Measurements from ENCODE around the gene SLC1A7.

The SLC1A7 gene

DNA sequence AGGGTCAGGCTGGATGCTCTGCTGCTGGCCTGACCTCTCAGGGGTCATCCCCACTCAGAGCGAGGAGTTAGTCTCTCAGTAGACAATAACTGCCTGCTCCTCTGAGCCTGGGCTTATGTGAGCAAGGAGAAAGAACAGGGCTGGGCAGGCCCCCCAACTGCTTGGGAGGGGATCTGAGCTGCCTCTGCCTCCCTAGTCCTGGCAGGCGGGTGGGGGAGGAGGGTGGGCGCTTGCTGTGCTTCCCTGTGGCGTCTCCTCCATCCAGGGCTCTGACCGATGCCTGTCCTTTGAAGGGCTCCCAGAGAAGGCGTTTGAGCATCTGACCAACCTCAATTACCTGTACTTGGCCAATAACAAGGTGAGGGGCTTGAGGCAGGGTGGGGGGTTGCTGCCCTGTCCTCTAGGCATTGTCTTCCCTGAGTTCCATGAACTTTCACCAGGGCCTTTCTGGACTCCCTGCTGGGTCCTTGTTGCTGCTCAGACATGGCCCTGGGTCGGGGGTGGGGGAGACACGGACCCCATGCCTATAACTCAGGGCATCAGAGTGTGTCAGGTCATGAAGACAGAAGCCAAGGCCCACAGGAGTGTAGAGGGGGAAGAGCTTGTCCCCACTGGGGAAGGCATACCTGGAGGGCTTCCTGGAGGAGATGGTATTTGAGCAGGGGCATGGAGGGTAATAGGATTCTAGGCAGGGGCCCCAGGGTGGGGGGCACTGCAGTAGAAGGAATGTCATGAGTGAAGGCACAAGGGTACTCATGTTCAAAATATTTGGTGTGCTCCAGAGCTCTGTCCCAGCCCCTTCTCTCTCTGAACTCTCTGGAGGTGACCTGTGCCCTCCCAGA lies 67.9 kb downstream of the SLC1A7 start:
- no peak for DNase-seq

- peak; percentile 3 for DNase-seq
Measured at GRCh38 chr1:53073868-53074311, 68.5 kb downstream of the SLC1A7 start.

GRCh38 chr1:53073287-53073686 lies 69.2 kb downstream of the SLC1A7 start:
- no peak for DNase-seq

DNA sequence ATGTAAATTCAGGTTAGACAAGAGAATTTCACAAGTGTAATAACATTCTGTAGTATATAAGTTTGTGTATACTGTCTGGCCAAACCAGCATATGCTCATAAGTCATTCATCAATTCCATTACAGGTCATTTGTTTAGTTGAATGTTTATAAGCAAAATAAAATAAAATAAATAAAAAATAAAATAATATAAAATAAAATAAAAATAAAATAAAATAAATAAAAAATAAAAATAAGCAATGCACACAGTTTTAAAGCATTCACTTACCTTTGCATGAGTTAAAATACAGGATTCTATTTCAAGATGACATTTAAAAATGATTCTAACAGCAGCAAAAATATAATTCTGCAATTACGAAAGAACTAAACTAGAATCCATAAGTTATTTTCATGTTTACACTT lies 70.5 kb downstream of the SLC1A7 start:
- DNase-seq: no peak

- DNase-seq: no peak
Measured at GRCh38 chr1:53071167-53071865, 71.1 kb downstream of the SLC1A7 start.

GRCh38 chr1:53070621-53071020 lies 71.8 kb downstream of the SLC1A7 start:
- DNase-seq: no peak

DNA sequence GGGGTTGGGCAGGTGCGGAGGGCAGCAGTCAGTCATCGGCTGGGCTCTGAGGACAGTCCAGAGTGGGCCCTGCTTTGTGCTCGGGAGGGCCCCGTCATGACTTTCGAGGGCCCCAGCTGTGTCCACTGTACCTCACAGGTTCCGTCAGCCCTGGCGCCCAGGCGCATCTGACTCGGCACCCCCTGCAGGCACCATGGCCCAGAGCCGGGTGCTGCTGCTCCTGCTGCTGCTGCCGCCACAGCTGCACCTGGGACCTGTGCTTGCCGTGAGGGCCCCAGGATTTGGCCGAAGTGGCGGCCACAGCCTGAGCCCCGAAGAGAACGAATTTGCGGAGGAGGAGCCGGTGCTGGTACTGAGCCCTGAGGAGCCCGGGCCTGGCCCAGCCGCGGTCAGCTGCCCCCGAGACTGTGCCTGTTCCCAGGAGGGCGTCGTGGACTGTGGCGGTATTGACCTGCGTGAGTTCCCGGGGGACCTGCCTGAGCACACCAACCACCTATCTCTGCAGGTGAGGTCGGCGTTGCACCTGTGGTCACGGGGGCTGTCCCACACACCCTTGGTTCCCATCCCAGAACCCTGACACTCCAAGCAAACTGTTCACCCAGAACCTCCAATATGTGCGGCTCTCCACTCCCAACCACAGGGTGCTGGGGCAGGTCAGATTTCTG lies 72.6 kb downstream of the SLC1A7 start:
- DNase-seq: no peak

GRCh38 chr1:53069265-53069662 lies 73.2 kb downstream of the SLC1A7 start:
- no peak for DNase-seq

DNA sequence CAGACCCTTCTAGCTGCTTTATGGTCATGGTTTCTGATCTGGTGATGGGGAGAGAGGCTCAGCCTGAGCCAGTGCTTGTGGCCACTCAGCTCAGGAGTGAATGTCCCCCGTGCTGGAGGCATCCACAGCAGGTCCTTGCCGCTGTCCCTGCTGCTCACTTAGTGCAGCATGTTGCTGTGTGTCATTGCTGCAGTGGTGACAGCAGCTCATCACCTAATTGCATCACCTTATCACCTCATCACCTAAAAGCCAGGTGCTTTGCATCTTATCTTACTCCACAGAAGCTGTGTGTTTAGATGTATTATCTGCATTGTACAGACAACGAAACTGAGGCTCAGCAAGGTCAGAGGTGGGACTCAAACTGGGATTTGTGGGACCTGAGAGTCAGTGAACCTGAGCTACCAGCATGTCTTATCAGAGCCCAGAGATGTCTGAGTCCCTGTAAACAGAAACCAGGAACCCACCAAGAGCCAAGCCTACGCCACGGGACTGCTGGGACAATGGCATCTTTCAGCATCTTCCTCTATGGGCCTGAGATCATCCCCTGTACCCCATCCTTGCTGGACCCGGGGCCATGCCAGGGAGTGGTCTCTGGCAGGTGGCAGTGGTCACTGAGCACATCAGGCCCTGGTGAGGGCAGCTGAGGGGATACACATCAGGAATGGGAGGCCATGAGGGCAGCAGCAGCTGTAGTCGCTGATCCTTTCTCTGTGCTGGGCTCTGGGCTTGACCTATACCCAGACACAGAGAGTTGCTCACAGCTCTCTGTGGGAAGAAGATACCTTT lies 73.9 kb downstream of the SLC1A7 start:
- DNase-seq: no peak

- DNase-seq: no peak
Measured at GRCh38 chr1:53067886-53068285, 74.6 kb downstream of the SLC1A7 start.

DNA sequence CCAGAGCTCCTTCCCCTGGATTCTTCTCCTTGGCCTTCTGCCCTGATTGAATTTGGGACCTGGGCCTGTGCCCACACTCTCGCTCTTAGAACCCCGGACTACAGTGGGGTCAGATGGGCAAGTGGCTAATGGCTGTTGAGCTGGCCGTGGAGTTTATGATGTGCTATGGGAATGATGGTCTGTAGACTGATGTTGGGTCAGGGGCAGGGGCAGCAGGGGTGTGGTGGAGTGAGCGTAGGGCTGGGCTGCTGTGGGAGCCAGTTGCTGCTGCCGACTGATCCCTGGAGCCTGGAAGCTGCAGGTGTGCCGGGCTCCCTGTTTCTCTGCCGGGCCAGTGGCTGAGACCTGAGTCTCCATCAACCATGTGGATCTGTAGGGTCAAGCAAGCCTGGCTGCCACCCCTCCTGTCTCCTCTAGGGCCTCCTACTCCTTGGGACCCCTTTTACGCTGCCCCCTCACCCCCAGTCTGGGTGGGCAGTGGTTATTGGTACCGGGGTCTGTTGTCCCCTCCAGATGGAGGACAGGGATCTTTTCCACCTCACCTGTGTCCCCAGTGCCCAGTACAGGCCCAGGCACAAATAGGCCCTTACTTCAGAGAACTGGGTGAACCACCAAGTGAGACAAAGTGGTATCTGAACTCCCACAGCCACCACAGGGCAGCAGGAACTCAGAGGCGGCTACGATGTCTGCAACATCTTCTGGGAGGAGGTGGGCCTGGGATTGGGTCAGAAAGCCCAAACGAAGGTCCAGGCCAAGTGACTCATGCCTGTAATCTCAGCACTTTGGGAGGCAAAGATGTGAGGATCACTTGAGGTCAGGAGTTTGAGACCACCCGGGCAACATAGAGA lies 75.3 kb downstream of the SLC1A7 start:
- DNase-seq: no peak

GRCh38 chr1:53066488-53066887 lies 76.0 kb downstream of the SLC1A7 start:
- no peak for DNase-seq

DNA sequence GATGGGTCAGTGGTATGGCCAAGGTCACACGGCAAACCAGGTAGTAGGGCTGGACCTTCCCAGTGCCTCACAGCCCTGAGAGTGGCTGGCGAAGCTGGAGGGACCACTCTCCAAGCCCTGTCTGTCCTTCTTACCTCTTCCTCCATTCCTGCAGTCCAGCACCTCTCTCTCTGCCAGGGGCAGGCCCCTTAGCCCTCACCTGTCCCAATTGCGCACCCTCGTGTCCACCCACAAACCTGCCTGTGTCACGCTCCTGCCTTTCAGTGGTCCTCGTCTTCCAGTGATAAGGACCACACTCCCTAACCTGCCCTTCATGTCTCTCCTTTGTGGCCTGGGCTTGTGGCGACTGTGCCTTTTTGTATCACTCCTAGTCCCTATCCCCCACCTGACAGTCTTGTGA lies 77.0 kb downstream of the SLC1A7 start:
- DNase-seq: no peak

DNA sequence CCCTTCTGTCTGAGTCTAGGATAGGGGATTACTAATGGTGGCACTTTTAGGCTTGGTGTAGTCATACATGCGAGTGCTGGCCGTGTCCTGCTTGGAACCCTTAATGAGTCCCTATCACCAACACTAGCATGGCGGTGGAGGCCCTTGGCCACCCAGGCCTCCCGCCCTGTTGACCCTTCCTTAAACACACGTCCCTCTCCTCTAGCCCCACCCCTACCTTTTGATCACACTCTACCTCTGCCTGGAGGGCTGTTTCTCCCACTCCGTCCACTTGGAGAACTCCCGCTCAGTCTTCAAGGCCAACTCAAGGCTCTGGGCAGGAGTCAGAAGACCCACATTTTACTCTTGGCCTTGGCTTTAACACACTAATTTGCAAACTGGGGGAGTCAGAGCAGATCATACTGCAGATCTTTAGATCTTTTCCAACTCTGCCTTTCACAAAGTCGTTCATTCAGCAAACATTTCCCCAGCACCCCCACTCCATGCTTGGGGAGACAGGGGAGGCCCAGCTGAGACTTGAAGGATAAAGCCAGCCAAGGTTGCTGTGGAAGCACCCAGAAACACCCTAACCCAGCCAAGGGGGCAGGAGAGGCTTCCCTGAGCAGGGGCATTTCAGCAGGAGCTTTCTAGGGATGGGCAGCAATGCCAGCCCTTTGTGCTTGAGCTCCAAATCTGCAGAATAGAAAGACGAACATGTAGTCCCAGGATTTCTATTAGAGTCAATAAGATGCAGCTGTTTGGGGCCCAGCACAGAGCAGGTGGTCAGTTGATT lies 78.5 kb downstream of the SLC1A7 start:
- no peak for DNase-seq

- no peak for DNase-seq
Measured at GRCh38 chr1:53062708-53063591, 79.5 kb downstream of the SLC1A7 start.

- DNase-seq: no peak
Measured at GRCh38 chr1:53061859-53062707, 80.4 kb downstream of the SLC1A7 start, which contains the start of gene PODN. TSS of gene PODN (plus strand) at chr1:53062213. CDS start at chr1:53069856, 7,643 bp downstream.

DNA sequence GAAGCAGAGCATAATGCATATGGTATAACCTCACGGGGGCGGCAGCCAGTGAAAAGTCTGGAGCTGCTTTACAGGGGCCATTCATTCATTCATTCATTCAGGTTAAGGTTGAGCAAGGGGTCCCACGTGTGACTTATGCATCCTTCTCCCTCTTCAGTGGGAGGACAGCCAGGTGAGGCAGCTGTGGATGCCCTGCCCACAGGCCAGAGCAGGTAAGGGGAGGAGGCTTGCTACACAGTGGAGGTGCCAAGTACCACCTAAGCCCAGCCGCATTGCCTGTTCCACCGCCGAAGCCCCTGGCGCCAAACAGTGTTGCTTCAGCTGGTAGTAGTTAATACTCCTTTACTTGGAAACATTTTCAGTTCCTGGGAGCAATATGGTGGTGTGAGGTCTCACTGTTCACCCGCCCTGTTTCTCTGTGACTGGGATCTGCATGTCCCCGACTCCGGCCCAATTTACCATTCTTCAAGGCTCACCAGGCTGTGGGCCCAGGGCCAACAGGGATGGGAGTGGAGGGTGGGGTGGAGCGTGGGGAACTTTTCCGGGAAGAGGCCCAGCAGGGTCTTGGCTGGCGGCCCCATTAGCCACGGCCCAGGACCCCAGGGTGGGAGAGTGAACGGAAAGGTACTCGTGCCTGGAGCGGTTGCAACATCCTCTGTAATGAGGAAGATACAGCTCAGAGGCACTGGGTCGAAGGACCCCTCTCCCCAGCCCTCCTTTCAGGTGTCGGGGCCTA lies 81.1 kb downstream of the SLC1A7 start:
- DNase-seq: no peak

DNA sequence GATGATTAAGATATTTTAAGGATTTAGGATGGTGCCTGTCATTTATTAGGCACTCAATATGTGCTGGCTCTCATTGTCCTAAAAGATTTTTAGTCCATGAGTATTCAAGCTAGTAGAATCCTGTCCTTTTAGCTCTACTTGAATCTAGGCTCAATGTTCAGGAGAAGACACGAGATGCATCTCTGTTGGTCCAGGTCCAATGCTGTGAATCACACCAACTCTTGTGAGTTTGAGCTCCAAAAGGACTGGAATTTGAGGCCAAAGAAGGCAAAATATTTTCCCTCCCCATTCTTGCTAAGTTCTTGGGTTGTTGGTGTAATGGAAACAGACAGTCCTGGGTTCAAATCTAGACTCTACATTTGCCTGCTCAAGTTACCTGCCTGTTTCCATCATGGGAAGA lies 81.9 kb downstream of the SLC1A7 start:
- DNase-seq: no peak
